ENCODE results near the gene KIF15.

KIF15 gene

GRCh38 chr3:44877333-44877732 lies 115.7 kb downstream of the KIF15 start:
- no peak for TF ChIP-seq ZBTB21 (tag by site-specific recombination; IDR thresholded peaks at IDR 0.05)
- TF ChIP-seq ZSCAN18 (tag by site-specific recombination; IDR thresholded peaks at IDR 0.05): no peak
- TF ChIP-seq ZNF169 (tag by site-specific recombination; IDR thresholded peaks at IDR 0.05): no peak
- H3K36me3 ChIP-seq (ENCODE audit: control insufficient read depth in 2 of 2, insufficient read depth in 1 of 2, low read length in 2 of 2): no peaks in the 10 kb centered on the region
- H3K4me1 ChIP-seq (ENCODE audit: control insufficient read depth, insufficient read depth, low read length): no peaks in the 10 kb centered on the region
- CTCF ChIA-PET: no interaction called here
- H3K9me3 ChIP-seq (ENCODE audit: control insufficient read depth, insufficient read depth, low read depth, low read length): no peaks in the 10 kb centered on the region
- H3K4me3 ChIP-seq (ENCODE audit: low read depth, low read length): no peak overlapping the region
- POLR2A ChIA-PET: no interaction called here
- no peak overlapping the region for H3K27ac ChIP-seq (ENCODE audit: extremely low read depth, low read depth, low read length)

GRCh38 chr3:44880284-44880683 lies 118.7 kb downstream of the KIF15 start:
- no peak for TF ChIP-seq HOXC10 (CRISPR knock-in tag; IDR thresholded peaks at IDR 0.05)
- no peak for TF ChIP-seq KLF8 (tag by site-specific recombination; IDR thresholded peaks at IDR 0.05)
- no peak for TF ChIP-seq ZNF133 (tag by site-specific recombination; IDR thresholded peaks at IDR 0.05)
- no peak for TF ChIP-seq ZNF555 (tag by site-specific recombination; conservative IDR thresholded peaks at IDR 0.05)
- TF ChIP-seq ZNF211 (tag by site-specific recombination; IDR thresholded peaks at IDR 0.05; ENCODE audit: low read depth): no peak
- TF ChIP-seq ZNF335 (tag by site-specific recombination; conservative IDR thresholded peaks at IDR 0.05): peak; percentile 57
- TF ChIP-seq ZNF704 (tag by site-specific recombination; IDR thresholded peaks at IDR 0.05): no peak
- TF ChIP-seq ZNF610 (tag by site-specific recombination; IDR thresholded peaks at IDR 0.05; ENCODE audit: borderline replicate concordance): no peak
- peak; percentile 84 for TF ChIP-seq ZIC2 (tag by site-specific recombination; IDR thresholded peaks at IDR 0.05)
- TF ChIP-seq GFI1B (tag by site-specific recombination; IDR thresholded peaks at IDR 0.05): no peak
- TF ChIP-seq SP3 (tag by site-specific recombination; IDR thresholded peaks at IDR 0.05): no peak
- TF ChIP-seq ZNF174 (tag by site-specific recombination; IDR thresholded peaks at IDR 0.05): no peak
- TF ChIP-seq ZNF341 (tag by site-specific recombination; IDR thresholded peaks at IDR 0.05; ENCODE audit: low read depth): no peak
- no peak for TF ChIP-seq ZNF558 (tag by site-specific recombination; IDR thresholded peaks at IDR 0.05)
- TF ChIP-seq MEIS1 (CRISPR knock-in tag; IDR thresholded peaks at IDR 0.05; ENCODE audit: borderline replicate concordance): no peak
- no peak for TF ChIP-seq ZNF24 (tag by site-specific recombination; IDR thresholded peaks at IDR 0.05)
- peak; percentile 83 for TF ChIP-seq GLIS1 (tag by site-specific recombination; IDR thresholded peaks at IDR 0.05)
- no peak for TF ChIP-seq ZNF768 (tag by site-specific recombination; IDR thresholded peaks at IDR 0.05)
- CTCF ChIA-PET: no interaction called here
- POLR2A ChIA-PET: no interaction called here

GRCh38 chr3:44883213-44883955 lies 121.8 kb downstream of the KIF15 start:
- no peak overlapping the region for H3K27ac ChIP-seq (ENCODE audit: extremely low read depth, low read depth, low read length)
- H3K36me3 ChIP-seq (ENCODE audit: control insufficient read depth in 2 of 2, insufficient read depth in 1 of 2, low read length in 2 of 2): no peaks in the 10 kb centered on the region
- POLR2A ChIA-PET: no interaction called here
- no peaks in the 10 kb centered on the region for H3K9me3 ChIP-seq (ENCODE audit: control insufficient read depth, insufficient read depth, low read depth, low read length)
- H3K4me1 ChIP-seq (ENCODE audit: control insufficient read depth, insufficient read depth, low read length): no peaks in the 10 kb centered on the region
- CTCF ChIA-PET: interaction anchor here (0.7 kb wide), 1 partner anchor 122 kb away, joined by 3 read pairs; the partner anchor contains the start of gene KIAA1143
- no peak overlapping the region for H3K4me3 ChIP-seq (ENCODE audit: low read depth, low read length)
- TF ChIP-seq ZNF548 (tag by site-specific recombination; IDR thresholded peaks at IDR 0.05): no peak
- no peak for TF ChIP-seq ZNF354C (tag by site-specific recombination; IDR thresholded peaks at IDR 0.05; ENCODE audit: borderline replicate concordance, low read depth)
- TF ChIP-seq ELK4 (IDR thresholded peaks at IDR 0.05; ENCODE audit: borderline replicate concordance, low read depth, low read length): no peak
- TF ChIP-seq GLIS2 (tag by site-specific recombination; IDR thresholded peaks at IDR 0.05): no peak
- TF ChIP-seq ZNF701 (tag by site-specific recombination; IDR thresholded peaks at IDR 0.05): no peak

More at GRCh38 chr3:44880284-44880683, 118.7 kb downstream of the KIF15 start:
- H3K27ac ChIP-seq (ENCODE audit: extremely low read depth, low read depth, low read length): no peak overlapping the region
- H3K9me3 ChIP-seq (ENCODE audit: control insufficient read depth, insufficient read depth, low read depth, low read length): no peaks in the 10 kb centered on the region
- H3K36me3 ChIP-seq (ENCODE audit: control insufficient read depth in 2 of 2, insufficient read depth in 1 of 2, low read length in 2 of 2): no peaks in the 10 kb centered on the region
- H3K4me3 ChIP-seq (ENCODE audit: low read depth, low read length): no peak overlapping the region
- H3K4me1 ChIP-seq (ENCODE audit: control insufficient read depth, insufficient read depth, low read length): no peaks in the 10 kb centered on the region
